GM23248 (cell line): ENCODE results near the gene KIFAP3.
"Not testable (repeated sequence)": the region's sequence is repeated elsewhere in the genome, so short reads cannot be mapped to it uniquely, and the experiment has no call there.

Experiments used
- EZH2 ChIP-seq: fragments of 200-600 bp; sonication (generic); IDR thresholded peaks from 2 replicates; pipeline ENCODE4 v1.6.1; 2018; ENCODE audit warnings: antibody characterized with exemption, mild to moderate bottlenecking; ENCODE audit not compliant: insufficient read depth, poor library complexity, severe bottlenecking
- EZH2phosphoT487 ChIP-seq: fragments of 200-600 bp; sonication (generic); IDR thresholded peaks from 2 replicates; pipeline ENCODE4 v1.6.1; 2018; ENCODE audit warnings: antibody characterized with exemption, moderate library complexity, mild to moderate bottlenecking, low read depth; ENCODE audit not compliant: insufficient read depth

- TF ChIP-seq EZH2, EZH2phosphoT487: not testable (repeated sequence)
Measured at GRCh38 chr1:169871988-169872387, 202.5 kb downstream of the KIFAP3 start.
